ENCODE data around the gene ETFBKMT. TPM values are rescaled to one million over a fixed set of nuclear protein-coding genes. Genes with fewer than 3 reads are reported as not detected.
A peak's percentile ranks its signal among the peaks of the same experiment; 100 is the strongest.
"Not testable (repeated sequence)": the region's sequence is repeated elsewhere in the genome, so short reads cannot be mapped to it uniquely, and the experiment has no call there.

The ETFBKMT gene
- total RNA-seq, 1 experiment from 2014 or later, result 2.0 TPM

DNA sequence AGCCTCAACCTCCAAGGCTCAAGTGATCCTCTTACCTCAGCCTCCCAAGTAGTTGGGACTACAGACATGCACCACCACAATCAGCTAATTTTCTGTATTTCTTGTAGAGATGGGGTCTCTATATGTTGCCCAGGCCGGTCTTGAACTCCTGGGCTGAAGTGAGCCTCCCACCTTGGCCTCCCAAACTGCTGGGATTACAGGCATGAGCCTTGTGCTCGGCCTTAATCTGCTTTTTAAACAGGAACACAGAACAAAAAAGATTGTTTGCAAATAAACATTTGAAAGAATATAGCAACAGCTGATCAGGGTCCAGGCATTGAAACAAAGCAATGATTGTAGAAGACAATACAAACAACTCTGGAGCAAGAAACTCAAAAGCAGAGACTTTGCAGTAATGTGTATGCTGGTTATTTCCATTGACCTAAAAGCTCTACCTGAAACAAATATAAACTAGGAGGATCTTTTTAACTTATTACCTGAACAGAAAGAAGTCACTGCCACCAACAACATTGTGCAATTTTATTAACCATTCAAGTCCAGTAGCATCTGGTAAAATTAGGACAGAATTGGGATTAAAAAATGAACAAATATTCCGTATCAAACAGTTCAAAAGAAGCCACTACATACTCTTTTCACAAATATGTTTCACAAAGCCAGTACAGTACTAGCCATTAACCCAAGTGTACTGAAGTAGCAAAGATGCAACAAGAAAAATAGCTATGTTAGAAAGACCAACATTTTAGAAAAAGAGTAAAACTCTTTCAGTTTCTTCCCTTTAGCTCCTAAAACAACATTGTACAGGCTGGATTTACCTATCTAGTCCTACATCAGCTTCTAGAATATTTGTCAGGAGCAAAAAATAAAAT, 55.2 kb downstream of the ETFBKMT start:
- H3K4me1 Mint-ChIP-seq, result peaks cover 17% of the 10 kb centered on the region
- H3K4me3 Mint-ChIP-seq, result no peak overlapping the region
- ATAC-seq (no peak), DNase-seq (ENCODE audit: low spot score) (no peak)
- ChIA-PET POLR2A (interaction anchor here (0.7 kb wide), 1 partner anchor 10 kb away, joined by 4 read pairs; no protein-coding TSS in a partner anchor), CTCF (interaction anchor here (0.7 kb wide), 1 partner anchor 12 kb away, joined by 3 read pairs; no protein-coding TSS in a partner anchor)
- no peak overlapping the region for H3K27ac Mint-ChIP-seq
- no peaks in the 10 kb centered on the region for H3K27me3 Mint-ChIP-seq (ENCODE audit: low read depth)
- TF ChIP-seq CREM (CRISPR knock-in tag; IDR thresholded peaks at IDR 0.05) (no peak), ZNF512 (CRISPR knock-in tag; IDR thresholded peaks at IDR 0.05; ENCODE audit: borderline replicate concordance) (no peak), ZNF121 (CRISPR knock-in tag; IDR thresholded peaks at IDR 0.05) (peak; percentile 88), NFATC4 (CRISPR knock-in tag; IDR thresholded peaks at IDR 0.05) (no peak), PRRX2 (CRISPR knock-in tag; IDR thresholded peaks at IDR 0.05) (no peak), MXD4 (CRISPR knock-in tag; IDR thresholded peaks at IDR 0.05; ENCODE audit: borderline replicate concordance) (no peak)
- peaks cover 29% of the 10 kb centered on the region for H3K9me3 Mint-ChIP-seq
- H3K36me3 Mint-ChIP-seq, result peaks cover 35% of the 10 kb centered on the region

DNA sequence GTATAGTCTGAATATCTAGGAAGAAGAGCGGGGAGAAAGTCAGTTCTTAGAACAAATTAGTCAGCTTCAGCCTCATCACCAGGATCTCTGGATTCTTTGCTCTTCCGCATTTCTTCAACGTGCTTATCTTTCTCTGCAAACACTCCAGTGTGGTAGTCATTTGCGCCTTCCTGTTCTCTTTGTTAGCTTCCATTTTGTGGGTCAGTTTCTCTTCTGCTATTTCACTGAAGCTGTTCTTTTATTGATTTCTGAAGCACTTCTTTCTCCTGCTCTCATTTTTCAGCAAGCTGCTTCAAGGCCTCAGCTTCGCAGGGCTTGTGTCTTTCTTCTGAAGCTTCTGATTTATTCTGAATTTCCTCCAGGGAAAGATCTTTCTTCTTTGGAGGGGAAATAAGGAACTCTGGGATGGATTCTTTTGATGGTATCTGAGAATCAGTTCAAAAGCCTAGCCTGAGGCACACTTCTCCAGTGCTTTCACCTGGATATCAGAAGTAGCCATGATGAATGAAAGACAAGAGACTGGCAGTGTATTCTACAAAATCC, 55.9 kb downstream of the ETFBKMT start:
- ChIA-PET POLR2A (no interaction called here), CTCF (interaction anchor here (0.7 kb wide), 1 partner anchor 13 kb away, joined by 3 read pairs; no protein-coding TSS in a partner anchor)
- Mint-ChIP-seq H3K27me3 (ENCODE audit: low read depth) (no peaks in the 10 kb centered on the region), H3K36me3 (peaks cover 29% of the 10 kb centered on the region), H3K27ac (peak overlapping the region; percentile 6), H3K9me3 (peaks cover 23% of the 10 kb centered on the region), H3K4me3 (no peak overlapping the region), H3K4me1 (peaks cover 17% of the 10 kb centered on the region)
- ATAC-seq (no peak), DNase-seq (ENCODE audit: low spot score) (no peak)
- TF ChIP-seq ELF4 (CRISPR knock-in tag; IDR thresholded peaks at IDR 0.05; ENCODE audit: low read depth) (no peak), GTF2I (CRISPR knock-in tag; conservative IDR thresholded peaks at IDR 0.05) (no peak), ZNF416 (CRISPR knock-in tag; IDR thresholded peaks at IDR 0.05) (no peak), MXD4 (CRISPR knock-in tag; IDR thresholded peaks at IDR 0.05; ENCODE audit: borderline replicate concordance) (no peak), HMGXB4 (CRISPR knock-in tag; IDR thresholded peaks at IDR 0.05) (no peak), FOXP1 (CRISPR knock-in tag; IDR thresholded peaks at IDR 0.05; ENCODE audit: borderline replicate concordance) (no peak), PRRX2 (CRISPR knock-in tag; IDR thresholded peaks at IDR 0.05) (no peak)
- TF ChIP-seq, protein P1, sequence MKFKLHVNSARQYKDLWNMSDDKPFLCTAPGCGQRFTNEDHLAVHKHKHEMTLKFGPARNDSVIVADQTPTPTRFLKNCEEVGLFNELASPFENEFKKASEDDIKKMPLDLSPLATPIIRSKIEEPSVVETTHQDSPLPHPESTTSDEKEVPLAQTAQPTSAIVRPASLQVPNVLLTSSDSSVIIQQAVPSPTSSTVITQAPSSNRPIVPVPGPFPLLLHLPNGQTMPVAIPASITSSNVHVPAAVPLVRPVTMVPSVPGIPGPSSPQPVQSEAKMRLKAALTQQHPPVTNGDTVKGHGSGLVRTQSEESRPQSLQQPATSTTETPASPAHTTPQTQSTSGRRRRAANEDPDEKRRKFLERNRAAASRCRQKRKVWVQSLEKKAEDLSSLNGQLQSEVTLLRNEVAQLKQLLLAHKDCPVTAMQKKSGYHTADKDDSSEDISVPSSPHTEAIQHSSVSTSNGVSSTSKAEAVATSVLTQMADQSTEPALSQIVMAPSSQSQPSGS (CRISPR knock-in tag; IDR thresholded peaks at IDR 0.05; ENCODE audit: borderline replicate concordance, low read depth), result no peak
- TF ChIP-seq, protein P2, sequence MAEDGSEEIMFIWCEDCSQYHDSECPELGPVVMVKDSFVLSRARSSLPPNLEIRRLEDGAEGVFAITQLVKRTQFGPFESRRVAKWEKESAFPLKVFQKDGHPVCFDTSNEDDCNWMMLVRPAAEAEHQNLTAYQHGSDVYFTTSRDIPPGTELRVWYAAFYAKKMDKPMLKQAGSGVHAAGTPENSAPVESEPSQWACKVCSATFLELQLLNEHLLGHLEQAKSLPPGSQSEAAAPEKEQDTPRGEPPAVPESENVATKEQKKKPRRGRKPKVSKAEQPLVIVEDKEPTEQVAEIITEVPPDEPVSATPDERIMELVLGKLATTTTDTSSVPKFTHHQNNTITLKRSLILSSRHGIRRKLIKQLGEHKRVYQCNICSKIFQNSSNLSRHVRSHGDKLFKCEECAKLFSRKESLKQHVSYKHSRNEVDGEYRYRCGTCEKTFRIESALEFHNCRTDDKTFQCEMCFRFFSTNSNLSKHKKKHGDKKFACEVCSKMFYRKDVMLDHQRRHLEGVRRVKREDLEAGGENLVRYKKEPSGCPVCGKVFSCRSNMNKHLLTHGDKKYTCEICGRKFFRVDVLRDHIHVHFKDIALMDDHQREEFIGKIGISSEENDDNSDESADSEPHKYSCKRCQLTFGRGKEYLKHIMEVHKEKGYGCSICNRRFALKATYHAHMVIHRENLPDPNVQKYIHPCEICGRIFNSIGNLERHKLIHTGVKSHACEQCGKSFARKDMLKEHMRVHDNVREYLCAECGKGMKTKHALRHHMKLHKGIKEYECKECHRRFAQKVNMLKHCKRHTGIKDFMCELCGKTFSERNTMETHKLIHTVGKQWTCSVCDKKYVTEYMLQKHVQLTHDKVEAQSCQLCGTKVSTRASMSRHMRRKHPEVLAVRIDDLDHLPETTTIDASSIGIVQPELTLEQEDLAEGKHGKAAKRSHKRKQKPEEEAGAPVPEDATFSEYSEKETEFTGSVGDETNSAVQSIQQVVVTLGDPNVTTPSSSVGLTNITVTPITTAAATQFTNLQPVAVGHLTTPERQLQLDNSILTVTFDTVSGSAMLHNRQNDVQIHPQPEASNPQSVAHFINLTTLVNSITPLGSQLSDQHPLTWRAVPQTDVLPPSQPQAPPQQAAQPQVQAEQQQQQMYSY (CRISPR knock-in tag; IDR thresholded peaks at IDR 0.05), result no peak

DNA sequence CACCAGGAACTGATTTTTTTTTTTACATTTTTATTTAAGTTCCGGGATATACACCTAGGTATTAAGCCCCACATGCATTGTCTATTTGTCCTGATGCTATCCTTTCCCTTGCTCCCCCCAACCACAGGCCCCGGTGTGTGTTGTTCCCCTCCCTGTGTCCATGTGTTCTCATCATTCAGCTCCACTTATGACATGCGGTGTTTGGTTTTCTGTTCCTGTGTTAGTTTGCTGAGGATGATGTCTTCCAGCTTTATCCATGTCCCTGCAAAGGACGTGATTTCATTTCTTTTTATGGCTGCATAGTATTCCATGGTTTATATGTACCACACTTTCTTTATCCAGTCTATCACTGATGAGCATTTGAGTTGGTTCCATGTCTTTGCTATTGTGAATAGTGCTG, 57.5 kb downstream of the ETFBKMT start:
- H3K27ac Mint-ChIP-seq; DNase-seq (ENCODE audit: low spot score); H3K27me3 Mint-ChIP-seq (ENCODE audit: low read depth); CTCF ChIA-PET; H3K4me3 Mint-ChIP-seq; POLR2A ChIA-PET; ATAC-seq: not testable (repeated sequence)
- Mint-ChIP-seq H3K4me1 (peaks cover 17% of the 10 kb centered on the region), H3K9me3 (peaks cover 21% of the 10 kb centered on the region), H3K36me3 (peaks cover 30% of the 10 kb centered on the region)

Measured in WTC11 (cell line).